Transverse colon (tissue), 4 donors: ENCODE results near the gene RPS6KA4.

Source experiments
- CTCF ChIP-seq, 5 experiments: fragments of 200-600 bp in 3 of 5; fragments of 450-650 bp in 2 of 5; sonication (generic) in 3 of 5; IDR thresholded peaks; 1 replicate in 2 of 5; 2 replicates in 3 of 5; pipeline ENCODE4 v1.5.1; 2016 to 2017; ENCODE audit warnings: antibody characterized with exemption in 5 of 5, inconsistent platforms in 3 of 5, mild to moderate bottlenecking in 2 of 5, moderate library complexity in 1 of 5
- EP300 ChIP-seq: sonication (generic); formaldehyde crosslinking; IDR thresholded peaks from one replicate; pipeline ENCODE4 v1.6.1; 2017; ENCODE audit warnings: antibody characterized with exemption, low read depth
- POLR2A ChIP-seq: fragments of 450-650 bp; IDR thresholded peaks from one replicate; pipeline ENCODE4 v1.6.1; 2016; ENCODE audit warnings: antibody characterized with exemption, mild to moderate bottlenecking, moderate library complexity
- POLR2AphosphoS5 ChIP-seq, 3 donors: sonication (generic); formaldehyde crosslinking; IDR thresholded peaks; one replicate each; pipeline ENCODE4 v1.6.1; 2016; ENCODE audit warnings: antibody characterized with exemption in 3 of 3

- TF ChIP-seq POLR2AphosphoS5 (IDR thresholded peaks at IDR 0.05) (no peak), POLR2A (no peak), CTCF (IDR thresholded peaks at IDR 0.05) (no peak), EP300 (no peak)
Observed at GRCh38 chr11:64368673-64369074, 9.7 kb downstream of the RPS6KA4 start.
